ENCODE data around the gene PHLDB3.

- no peak for TF ChIP-seq CTCF (IDR thresholded peaks at IDR 0.05)
- no peak for TF ChIP-seq POLR2A (IDR thresholded peaks at IDR 0.05)
Measured at GRCh38 chr19:43485951-43486350, 18.6 kb downstream of the PHLDB3 start.

Data from esophagus squamous epithelium (tissue), 4 donors.